Pancreas (tissue), 10 donors: ENCODE measurements around the gene CTNNA3. TPM values are rescaled to one million over a fixed set of nuclear protein-coding genes. Genes with fewer than 3 reads are reported as not detected.

Source experiments
- ATAC-seq, 4 donors: fragments of 200-7000 bp; cut with Tn5 transposase; one replicate each; pipeline versions ENCODE4 v1.8.0 to v1.9.1; 2020; ENCODE audit warnings: mild to moderate bottlenecking in 4 of 4, moderate library complexity in 4 of 4
- DNase-seq, 6 donors: peaks; one replicate each; pipeline ENCODE4 v3.0.0-alpha.2; 2020
- FAIRE-seq: peaks from 2 replicates; lab custom pipeline; 2012; peaks lifted over from hg19 to GRCh38; lab: Jason Lieb, UNC
- H3K27ac ChIP-seq, 4 donors: fragments of 200-600 bp; sonication (generic); 1 replicate in 3 of 4; 2 replicates in 1 of 4; pipeline versions ENCODE4 v1.5.0 to v1.8.0; 2020
- H3K27me3 ChIP-seq, 4 donors: fragments of 200-600 bp; one replicate each; pipeline ENCODE4 v1.8.0; 2021
- H3K36me3 ChIP-seq, 3 donors: fragments of 200-600 bp; sonication (generic) in 1 of 3; one replicate each; pipeline versions ENCODE4 v1.5.0 to v1.8.0; 2020 to 2021
- H3K4me1 ChIP-seq, 3 donors: fragments of 200-600 bp; one replicate each; pipeline ENCODE4 v1.8.0; 2021
- H3K4me3 ChIP-seq, 4 donors: fragments of 200-600 bp; sonication (generic) in 2 of 4; one replicate each; pipeline versions ENCODE4 v1.5.0 to v1.8.0; 2020 to 2021
- H3K9me3 ChIP-seq, 4 donors: fragments of 200-600 bp; one replicate each; pipeline ENCODE4 v1.8.0; 2021
- CTCF ChIP-seq, 4 donors: fragments of 200-600 bp; sonication (generic) in 3 of 4; IDR thresholded peaks; one replicate each; pipeline versions ENCODE4 v1.5.0 to v1.8.0; 2021; ENCODE audit warnings: antibody characterized with exemption in 4 of 4
- WGBS, 2 donors: extraction: QIAGEN DNeasy Blood & Tissue Kit; methylation state at CpG; one replicate each; pipeline ENCODE4 v1.1.7; 2013; 5-methylcytosine and 5-hydroxymethylcytosine counted together
- intact Hi-C, 3 donors: fragments of 100-400 bp; cut with DNase I; formaldehyde crosslinking; loops; one replicate each; pipeline versions ENCODE4 v1.11.1 to v1.14.2; 2022
- polyA plus RNA-seq, 2 donors: library from polyadenylated mRNA; stranded (reverse); fragments of 200-250 nt; gene quantifications; one replicate each; pipeline ENCODE4 v1.2.3, GENCODE V29; 2013
- total RNA-seq, 6 donors: library from RNA; stranded (reverse); fragmentation: NEBNext Ultra II Directional in 4 of 6; extraction: Animal tissue kit (Norgen Biotek cat#: 25700) in 4 of 6; gene quantifications; one replicate each; pipeline versions ENCODE4 v1.2.1 to v1.2.4, GENCODE V29; 2021 to 2023
- donor health status: healthy with polysubstance abuse.
- donor health status: DM: no; HTN: no; CAD: no; lungs with moderate emphysema.
- donor health status: DM: no; HTN: no; CAD: no.
- donor health status: control.
- donor health status: control.
- donor health status: Bipolar disorder and iron deficiency.
- donor health status: DM: yes; HTN: yes; CAD: no.
- donor health status: DM: no; HTN: no; CAD: no.
- donor health status: DM: no; HTN: no; CAD: no.
- donor health status: DM: yes; HTN: yes; CAD: no.

CTNNA3 gene
- total and polyA plus RNA-seq, 8 donors, result 0.02 to 0.83 (median 0.21) TPM

GRCh38 chr10:65894961-65895360 lies 1801.0 kb downstream of the CTNNA3 start:
- no peak for DNase-seq
- TF ChIP-seq CTCF (IDR thresholded peaks at IDR 0.05), result no peak
- Histone ChIP-seq H3K4me3 (no peak overlapping the region), H3K27ac (no peak overlapping the region), H3K9me3 (no peaks in the 10 kb centered on the region), H3K27me3 (no peaks in the 10 kb centered on the region), H3K4me1 (peaks cover 0 to 9% (median 4%) of the 10 kb centered on the region in 3 donors), H3K36me3 (no peaks in the 10 kb centered on the region)
- intact Hi-C loops, result no loop called here
- no peak for FAIRE-seq
- WGBS, 2 donors, result 88 to 93% methylated on average over 7 of the region's 7 CpGs
- ATAC-seq, result no peak

- DNase-seq, result no peak
- no peaks in the 10 kb centered on the region for H3K36me3 ChIP-seq
- FAIRE-seq, result no peak
- TF ChIP-seq CTCF (IDR thresholded peaks at IDR 0.05), result no peak
- H3K9me3 ChIP-seq, result no peaks in the 10 kb centered on the region
- no peak overlapping the region for H3K4me3 ChIP-seq
- H3K27me3 ChIP-seq, result no peaks in the 10 kb centered on the region
- intact Hi-C loops, result no loop called here
- no peak for ATAC-seq
- peaks cover 0 to 9% (median 4%) of the 10 kb centered on the region in 3 donors for H3K4me1 ChIP-seq
- WGBS, 2 donors, result 90 to 95% methylated on average over 4 of the region's 4 CpGs
- no peak overlapping the region for H3K27ac ChIP-seq
These were observed 1801.6 kb downstream of the CTNNA3 start for GRCh38 chr10:65894379-65894778.

- Histone ChIP-seq H3K9me3 (no peaks in the 10 kb centered on the region), H3K4me1 (peaks cover 0 to 9% (median 4%) of the 10 kb centered on the region in 3 donors), H3K36me3 (no peaks in the 10 kb centered on the region), H3K27me3 (no peaks in the 10 kb centered on the region), H3K27ac (no peak overlapping the region), H3K4me3 (no peak overlapping the region)
- FAIRE-seq, result no peak
- no peak for TF ChIP-seq CTCF (IDR thresholded peaks at IDR 0.05)
- no peak for ATAC-seq
- 82 to 85% methylated on average over 3 of the region's 3 CpGs for WGBS, 2 donors
- no peak for DNase-seq
- intact Hi-C loops, result no loop called here
These were observed 1802.3 kb downstream of the CTNNA3 start for GRCh38 chr10:65893676-65894075.

- intact Hi-C loops, result no loop called here
These were observed 1803.7 kb downstream of the CTNNA3 start for GRCh38 chr10:65892284-65892683.

More at GRCh38 chr10:65892284-65892683, 1803.7 kb downstream of the CTNNA3 start:
- Histone ChIP-seq H3K4me3 (no peak overlapping the region), H3K9me3 (no peaks in the 10 kb centered on the region), H3K36me3 (no peaks in the 10 kb centered on the region), H3K27me3 (no peaks in the 10 kb centered on the region), H3K4me1 (peaks cover 0 to 9% (median 4%) of the 10 kb centered on the region in 3 donors), H3K27ac (no peak overlapping the region)
- DNase-seq, result no peak
- no peak for FAIRE-seq
- TF ChIP-seq CTCF (IDR thresholded peaks at IDR 0.05), result no peak
- WGBS, 2 donors, result 61 to 75% methylated on average over 3 of the region's 3 CpGs
- no peak for ATAC-seq
